Measurements from ENCODE around the gene ISG15. TPM values are rescaled to one million over a fixed set of nuclear protein-coding genes. Genes with fewer than 3 reads are reported as not detected.

Gene ISG15
- total RNA-seq, 1 experiment from 2014 or later: 63.1 TPM

- Histone ChIP-seq H3K9me3 (no peaks in the 10 kb centered on the region), H3K4me1 (peaks cover 31% of the 10 kb centered on the region), H3K36me3 (ENCODE audit: control insufficient read depth, insufficient read depth, low read length) (no peaks in the 10 kb centered on the region), H3K4me3 (ENCODE audit: low read depth, low read length) (no peak overlapping the region), H3K27me3 (replicated peaks; ENCODE audit: control insufficient read depth, insufficient read depth, low read length) (no peaks in the 10 kb centered on the region)
- no peak overlapping the region for H3K27ac Mint-ChIP-seq (ENCODE audit: unreplicated experiment)
- H3K4me3 Mint-ChIP-seq (ENCODE audit: unreplicated experiment): no peak overlapping the region
- ChIA-PET CTCF (interaction anchor here (1.0 kb wide), 1 partner anchor 55 kb away, joined by 4 read pairs; no protein-coding TSS in a partner anchor), POLR2A (no interaction called here)
- H3K36me3 Mint-ChIP-seq (ENCODE audit: insufficient read depth, unreplicated experiment): peaks cover 24% of the 10 kb centered on the region
- intact Hi-C loops (cut with micrococcal nuclease; ENCODE audit: unreplicated experiment): loop anchor here (5.0 kb wide), 1 partner anchor 80 kb away; the partner anchor contains the start of gene PERM1
- no TSS peak for BruUV-seq (replicated peaks)
- no peak for DNase-seq
- TF ChIP-seq, protein P1, sequence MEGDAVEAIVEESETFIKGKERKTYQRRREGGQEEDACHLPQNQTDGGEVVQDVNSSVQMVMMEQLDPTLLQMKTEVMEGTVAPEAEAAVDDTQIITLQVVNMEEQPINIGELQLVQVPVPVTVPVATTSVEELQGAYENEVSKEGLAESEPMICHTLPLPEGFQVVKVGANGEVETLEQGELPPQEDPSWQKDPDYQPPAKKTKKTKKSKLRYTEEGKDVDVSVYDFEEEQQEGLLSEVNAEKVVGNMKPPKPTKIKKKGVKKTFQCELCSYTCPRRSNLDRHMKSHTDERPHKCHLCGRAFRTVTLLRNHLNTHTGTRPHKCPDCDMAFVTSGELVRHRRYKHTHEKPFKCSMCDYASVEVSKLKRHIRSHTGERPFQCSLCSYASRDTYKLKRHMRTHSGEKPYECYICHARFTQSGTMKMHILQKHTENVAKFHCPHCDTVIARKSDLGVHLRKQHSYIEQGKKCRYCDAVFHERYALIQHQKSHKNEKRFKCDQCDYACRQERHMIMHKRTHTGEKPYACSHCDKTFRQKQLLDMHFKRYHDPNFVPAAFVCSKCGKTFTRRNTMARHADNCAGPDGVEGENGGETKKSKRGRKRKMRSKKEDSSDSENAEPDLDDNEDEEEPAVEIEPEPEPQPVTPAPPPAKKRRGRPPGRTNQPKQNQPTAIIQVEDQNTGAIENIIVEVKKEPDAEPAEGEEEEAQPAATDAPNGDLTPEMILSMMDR (IDR thresholded peaks at IDR 0.05; ENCODE audit: insufficient read depth in 1 of 2, low read depth in 1 of 2, low read length in 1 of 2, severe bottlenecking in 1 of 2, unreplicated experiment in 1 of 2): no peak
- H3K9me3 Mint-ChIP-seq (ENCODE audit: unreplicated experiment): no peaks in the 10 kb centered on the region
- H3K27me3 Mint-ChIP-seq (ENCODE audit: insufficient read depth, unreplicated experiment): no peaks in the 10 kb centered on the region
- H3K4me1 Mint-ChIP-seq (ENCODE audit: low read depth, unreplicated experiment): peaks cover 7% of the 10 kb centered on the region
These were observed 48.5 kb downstream of the ISG15 start for GRCh38 chr1:1061682-1062345.

- DNase-seq: no peak
- CTCF ChIA-PET: interaction anchor here (0.6 to 2.3 kb wide), 4 partner anchors 25 to 56 kb away, joined by 3 to 9 read pairs (median 4); partner anchors contain the start of gene ISG15
- Mint-ChIP-seq H3K27ac (ENCODE audit: unreplicated experiment) (no peak overlapping the region), H3K27me3 (ENCODE audit: insufficient read depth, unreplicated experiment) (no peaks in the 10 kb centered on the region), H3K4me1 (ENCODE audit: low read depth, unreplicated experiment) (peaks cover 7% of the 10 kb centered on the region), H3K4me3 (ENCODE audit: unreplicated experiment) (no peak overlapping the region), H3K9me3 (ENCODE audit: unreplicated experiment) (no peaks in the 10 kb centered on the region), H3K36me3 (ENCODE audit: insufficient read depth, unreplicated experiment) (peaks cover 18% of the 10 kb centered on the region)
- Histone ChIP-seq H3K9me3 (no peaks in the 10 kb centered on the region), H3K27me3 (replicated peaks; ENCODE audit: control insufficient read depth, insufficient read depth, low read length) (no peaks in the 10 kb centered on the region), H3K36me3 (ENCODE audit: control insufficient read depth, insufficient read depth, low read length) (no peaks in the 10 kb centered on the region), H3K4me1 (peaks cover 31% of the 10 kb centered on the region), H3K4me3 (ENCODE audit: low read depth, low read length) (no peak overlapping the region)
- TF ChIP-seq, protein P1 (IDR thresholded peaks at IDR 0.05; ENCODE audit: insufficient read depth in 1 of 2, low read depth in 1 of 2, low read length in 1 of 2, severe bottlenecking in 1 of 2, unreplicated experiment in 1 of 2): no peak
- POLR2A ChIA-PET: no interaction called here
- no TSS peak for BruUV-seq (replicated peaks)
- intact Hi-C loops (cut with micrococcal nuclease; ENCODE audit: unreplicated experiment): loop anchor here (5.0 kb wide), 1 partner anchor 80 kb away; the partner anchor contains the start of gene PERM1
These were observed 49.3 kb downstream of the ISG15 start for GRCh38 chr1:1062348-1063163.

GRCh38 chr1:1063261-1063944 lies 50.1 kb downstream of the ISG15 start:
- Histone ChIP-seq H3K4me1 (peaks cover 24% of the 10 kb centered on the region), H3K36me3 (ENCODE audit: control insufficient read depth, insufficient read depth, low read length) (no peaks in the 10 kb centered on the region), H3K9me3 (no peaks in the 10 kb centered on the region), H3K27me3 (replicated peaks; ENCODE audit: control insufficient read depth, insufficient read depth, low read length) (no peaks in the 10 kb centered on the region), H3K4me3 (ENCODE audit: low read depth, low read length) (no peak overlapping the region)
- Mint-ChIP-seq H3K27ac (ENCODE audit: unreplicated experiment) (no peak overlapping the region), H3K36me3 (ENCODE audit: insufficient read depth, unreplicated experiment) (peaks cover 12% of the 10 kb centered on the region), H3K9me3 (ENCODE audit: unreplicated experiment) (no peaks in the 10 kb centered on the region), H3K27me3 (ENCODE audit: insufficient read depth, unreplicated experiment) (no peaks in the 10 kb centered on the region), H3K4me3 (ENCODE audit: unreplicated experiment) (peak overlapping the region; percentile 50), H3K4me1 (ENCODE audit: low read depth, unreplicated experiment) (peaks cover 2% of the 10 kb centered on the region)
- ChIA-PET POLR2A (no interaction called here), CTCF (interaction anchor here (0.8 to 2.3 kb wide), 5 partner anchors 17 to 81 kb away, joined by 3 to 9 read pairs (median 5); partner anchors contain the start of gene ISG15)
- TF ChIP-seq, protein P1 (IDR thresholded peaks at IDR 0.05; ENCODE audit: insufficient read depth in 1 of 2, low read depth in 1 of 2, low read length in 1 of 2, severe bottlenecking in 1 of 2, unreplicated experiment in 1 of 2): no peak
- DNase-seq: no peak
- intact Hi-C loops (cut with micrococcal nuclease; ENCODE audit: unreplicated experiment): loop anchor here (5.0 kb wide), 1 partner anchor 81 kb away; the partner anchor contains the start of gene PERM1
- BruUV-seq (replicated peaks): no TSS peak
